SHP77 (cell line): ENCODE results near the gene FHAD1.

Experiments used
- DNase-seq, 2 experiments: peaks; one replicate each; lab custom pipeline; 2025; lab: John Stamatoyannopoulos, UW

The FHAD1 gene

GRCh38 chr1:15400627-15401026 lies 153.6 kb downstream of the FHAD1 start:
- peak in 1 of 2 experiments; percentile 17 for DNase-seq

- no peak for DNase-seq
Measured at GRCh38 chr1:15401391-15402055, 154.5 kb downstream of the FHAD1 start.

DNA sequence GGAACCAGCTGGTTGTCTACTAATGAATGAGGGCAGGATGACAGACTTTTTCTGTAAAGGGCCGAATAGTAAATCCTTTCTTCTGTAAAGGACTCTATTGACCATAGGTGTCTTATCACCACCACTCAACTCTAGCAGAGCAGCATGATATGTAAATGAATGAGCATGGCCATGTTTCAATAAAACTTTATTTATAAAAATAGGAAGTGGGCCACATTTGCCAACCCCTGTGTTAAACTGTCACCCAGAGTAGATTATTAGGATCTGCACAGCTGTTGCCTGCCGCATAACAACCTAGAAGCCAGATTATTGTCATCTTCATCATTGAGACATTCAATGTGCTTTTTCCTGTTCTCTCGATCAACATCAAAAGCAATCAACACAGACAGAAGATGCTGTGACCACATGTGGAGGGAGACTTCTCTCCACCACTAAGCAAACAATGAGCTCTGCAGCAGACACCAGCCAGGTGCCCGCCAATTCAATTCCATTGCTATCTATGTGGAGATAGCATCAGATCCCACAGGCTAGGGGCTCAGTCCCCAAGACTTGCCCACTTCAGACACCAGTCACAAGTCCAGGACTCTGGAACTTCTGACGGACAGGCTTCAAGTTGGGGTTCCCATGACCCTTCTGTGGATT lies 155.9 kb downstream of the FHAD1 start:
- DNase-seq, result no peak

DNA sequence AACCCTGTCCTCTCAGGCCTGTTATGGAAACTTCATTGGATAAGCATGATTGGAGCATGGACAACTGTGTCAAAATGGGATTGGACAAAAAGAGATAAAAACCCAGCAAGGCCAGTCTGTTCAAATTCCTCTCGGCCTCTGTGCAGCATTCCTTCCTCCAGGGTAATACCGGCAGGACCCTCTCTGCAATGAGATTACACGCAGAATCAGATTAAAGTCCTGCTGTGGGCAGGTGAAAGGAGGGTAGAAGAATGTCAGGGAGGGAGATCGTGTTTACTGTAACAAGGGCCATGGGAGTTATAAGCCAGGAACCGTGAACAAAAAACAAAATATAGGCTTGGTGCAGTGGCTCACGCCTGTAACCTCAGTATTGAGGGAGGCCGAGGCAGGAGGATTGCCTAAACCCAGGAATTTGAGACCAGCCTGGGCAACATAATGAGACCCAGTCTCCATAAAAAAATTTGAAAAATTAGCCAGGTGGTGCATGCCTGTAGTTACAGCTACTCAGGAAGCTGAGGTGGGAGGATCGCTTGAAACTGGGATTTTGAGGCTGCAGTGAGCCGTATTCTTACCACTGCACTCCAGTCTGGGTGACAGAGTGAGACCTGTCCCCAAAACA lies 157.0 kb downstream of the FHAD1 start:
- no peak for DNase-seq

DNA sequence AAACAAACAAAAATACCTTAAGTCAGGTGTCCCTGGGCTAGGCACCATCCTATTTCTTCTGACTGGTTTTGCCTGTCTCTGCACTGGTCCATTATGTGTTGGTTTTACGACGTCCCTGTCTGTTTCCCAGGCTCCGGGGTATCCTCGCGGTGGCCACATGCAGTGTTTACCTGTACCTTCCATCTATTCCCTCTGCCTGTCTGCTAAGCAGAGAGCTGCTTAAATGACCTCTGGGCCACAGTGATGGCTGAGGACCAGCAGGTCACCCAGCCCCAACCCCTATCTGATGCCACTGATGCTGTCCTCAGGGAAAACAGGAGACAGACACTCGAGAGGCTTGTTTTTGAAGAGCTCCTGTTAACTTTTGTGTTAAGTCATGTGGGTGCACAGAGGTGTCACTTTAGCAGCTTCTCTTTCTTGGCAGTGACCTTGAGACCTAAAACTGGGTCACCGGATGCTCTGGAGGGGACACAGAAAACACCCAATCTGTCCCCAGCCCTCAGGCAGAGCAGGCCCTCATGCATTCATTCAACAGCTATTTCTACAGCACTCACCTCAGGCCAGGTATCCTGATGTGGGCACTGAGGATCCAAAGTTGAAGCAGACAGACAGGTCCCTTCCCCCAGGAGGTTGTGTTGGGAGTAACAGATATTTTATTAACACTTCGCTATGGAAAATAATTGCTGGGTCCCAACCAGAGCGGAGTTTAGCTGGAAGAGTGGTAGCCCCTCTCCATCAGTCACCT lies 158.3 kb downstream of the FHAD1 start:
- no peak for DNase-seq

GRCh38 chr1:15406614-15407559 lies 159.9 kb downstream of the FHAD1 start:
- DNase-seq, result no peak

DNA sequence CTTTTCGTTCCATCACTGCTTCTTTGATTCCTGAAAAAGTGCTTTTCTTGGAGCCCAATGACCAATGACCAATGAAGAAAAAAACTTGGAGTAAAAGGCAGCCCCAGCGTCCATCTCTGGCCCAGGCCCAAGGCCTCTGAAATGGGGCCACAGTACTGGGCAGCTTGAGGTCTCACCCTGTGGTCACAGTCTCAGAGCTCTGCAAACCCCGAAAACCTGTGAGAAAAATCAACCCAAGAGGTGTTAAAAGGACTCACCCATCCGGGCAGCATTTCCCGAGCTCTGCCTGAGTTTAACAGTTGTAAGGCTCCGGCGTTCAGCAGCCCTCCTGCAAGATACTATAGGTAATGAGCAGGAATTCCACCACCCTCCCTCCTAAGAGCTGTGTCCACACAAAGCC lies 160.6 kb downstream of the FHAD1 start:
- no peak for DNase-seq

- DNase-seq, result no peak
Measured at GRCh38 chr1:15408890-15409387, 161.9 kb downstream of the FHAD1 start.

DNA sequence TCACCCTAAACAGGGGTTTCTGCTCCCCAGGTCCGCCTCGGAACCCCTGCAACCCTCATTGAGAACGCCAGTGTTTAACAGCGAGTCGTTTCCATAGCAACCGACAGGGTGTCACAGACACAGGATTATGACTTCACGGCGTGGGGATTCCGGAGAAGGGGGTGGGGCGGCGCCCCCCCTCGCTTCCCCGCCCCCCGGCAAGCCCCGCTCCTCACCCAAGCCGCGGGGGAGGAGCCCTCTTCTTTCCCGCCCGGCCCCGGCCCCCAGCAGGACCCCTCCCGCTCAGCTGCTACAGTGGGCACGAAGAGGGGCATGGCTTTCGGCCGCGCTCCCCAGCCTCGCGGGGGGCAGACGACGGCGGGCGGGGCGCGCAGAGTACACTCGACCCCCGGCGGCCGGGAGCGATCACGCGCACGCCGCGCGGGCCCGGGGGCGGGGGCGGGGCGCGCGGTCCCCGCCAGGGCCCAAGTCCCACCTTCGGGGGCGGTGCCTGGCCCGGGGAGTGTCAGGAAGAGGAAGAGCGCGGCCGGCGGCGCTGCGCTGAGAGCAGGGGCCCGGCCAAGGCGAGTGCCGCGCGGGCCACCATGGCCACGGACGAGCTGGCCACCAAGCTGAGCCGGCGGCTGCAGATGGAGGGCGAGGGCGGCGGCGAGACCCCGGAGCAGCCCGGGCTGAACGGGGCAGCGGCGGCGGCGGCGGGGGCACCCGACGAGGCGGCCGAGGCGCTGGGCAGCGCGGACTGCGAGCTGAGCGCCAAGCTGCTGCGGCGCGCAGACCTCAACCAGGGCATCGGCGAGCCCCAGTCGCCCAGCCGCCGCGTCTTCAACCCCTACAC lies 162.6 kb downstream of the FHAD1 start, which contains the start of gene EFHD2:
TSS of gene EFHD2 (plus strand) at position 501 of the 835 bp plus-strand sequence. CDS start at position 585, 84 bp downstream.
- DNase-seq, result peak; percentile 68 to 80

DNA sequence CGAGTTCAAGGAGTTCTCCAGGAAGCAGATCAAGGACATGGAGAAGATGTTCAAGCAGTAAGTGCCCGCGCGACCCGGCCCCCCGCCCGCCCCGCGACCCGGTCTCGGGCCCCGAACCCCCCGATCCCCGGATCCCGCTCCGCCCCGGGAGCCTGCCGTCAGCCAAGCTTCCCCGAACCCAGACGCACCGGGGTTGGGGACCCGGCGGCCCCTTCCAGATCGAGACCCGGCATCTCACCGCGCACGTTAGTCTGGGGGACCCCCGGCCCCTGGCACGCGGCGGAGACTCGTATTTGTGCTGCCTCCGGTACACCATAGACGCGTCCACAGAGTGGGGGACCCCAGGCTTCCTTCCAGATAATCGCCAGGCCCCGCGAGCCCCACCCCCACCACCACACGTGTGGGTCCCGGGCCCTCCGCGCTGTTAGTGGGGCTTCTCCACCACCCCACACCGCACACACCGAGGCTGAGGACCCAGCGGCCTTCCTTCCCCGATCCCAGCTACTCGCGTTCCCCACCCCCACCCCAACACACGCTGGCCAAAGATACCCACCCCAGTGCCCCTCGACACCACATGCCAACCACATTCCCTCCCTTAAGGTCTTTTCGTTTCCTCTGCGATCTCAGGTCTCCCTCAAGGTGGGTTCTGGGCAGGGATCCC lies 163.3 kb downstream of the FHAD1 start:
- DNase-seq, result no peak

DNA sequence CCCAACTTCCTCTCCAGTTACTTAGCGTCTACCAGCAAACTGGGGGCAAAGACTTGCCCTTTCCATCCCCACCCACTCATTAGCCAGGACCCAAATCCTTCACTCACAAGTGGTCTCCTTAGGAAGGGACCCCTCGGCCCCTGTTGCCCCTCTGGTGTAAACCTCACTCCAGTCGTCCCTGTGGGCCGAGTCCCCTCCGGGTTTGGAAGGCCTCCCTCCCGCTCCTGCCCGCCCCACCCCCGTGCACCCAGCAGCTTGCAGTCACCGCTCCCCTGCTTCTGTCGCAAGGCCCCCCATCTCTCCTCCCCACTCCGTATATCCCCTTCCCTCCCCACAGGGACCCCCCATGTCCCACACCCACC lies 163.8 kb downstream of the FHAD1 start:
- no peak for DNase-seq

DNA sequence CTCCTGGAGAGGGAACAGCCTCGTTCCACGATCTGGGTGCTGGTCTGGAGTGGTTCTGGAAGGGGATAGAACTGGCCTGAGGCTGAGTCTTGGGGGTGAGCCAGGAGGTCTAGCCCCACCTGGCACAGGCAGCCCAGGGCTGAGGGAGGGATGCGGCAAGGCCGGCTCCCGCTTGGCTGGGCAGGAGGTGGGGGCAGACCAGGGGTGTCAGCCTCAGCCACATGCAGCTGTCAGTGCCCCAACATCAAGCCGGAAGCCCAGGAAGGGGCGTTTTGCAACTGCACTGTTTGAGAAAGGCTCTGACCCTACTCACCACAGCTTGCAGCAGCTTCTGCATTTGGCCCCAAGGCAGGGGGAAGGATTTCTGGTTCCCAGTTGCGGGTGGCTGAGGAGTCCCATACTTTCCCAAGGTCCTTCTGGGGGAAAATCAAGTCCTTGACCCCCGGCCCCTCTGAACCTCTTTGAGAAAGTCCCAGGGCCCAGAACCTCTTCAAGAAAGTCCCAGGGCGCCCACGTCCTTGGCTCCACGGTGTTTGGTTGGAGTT lies 164.6 kb downstream of the FHAD1 start:
- DNase-seq, result no peak

DNA sequence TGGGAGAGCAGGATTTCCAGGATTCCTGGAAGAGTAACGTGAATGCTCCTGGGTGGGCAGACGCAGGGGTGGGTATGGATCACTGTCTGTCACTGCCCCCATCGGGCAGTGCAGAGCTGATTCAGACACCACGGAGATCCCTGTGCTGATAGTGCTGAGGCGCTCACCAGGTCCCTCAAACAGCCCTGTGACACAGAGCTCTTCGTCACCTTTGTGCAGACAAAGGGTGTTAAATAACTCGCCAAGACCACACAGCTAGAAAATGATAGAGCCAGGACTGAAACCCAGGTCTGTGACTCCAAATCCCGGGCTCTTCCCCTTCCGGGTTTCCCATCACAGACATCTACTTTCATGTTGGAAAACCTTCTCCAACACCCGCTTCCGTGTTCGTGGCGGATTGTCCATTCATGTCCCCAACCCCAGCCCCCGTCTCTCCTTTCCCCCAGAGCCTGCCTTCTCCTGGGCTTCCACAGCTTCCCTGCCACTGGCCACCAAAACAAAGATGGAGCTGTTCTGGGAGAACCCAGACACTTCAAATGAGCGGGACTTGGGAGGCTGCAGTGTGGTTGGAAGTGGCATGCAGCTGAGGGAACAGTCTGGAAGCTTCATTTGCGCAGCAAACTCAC lies 165.3 kb downstream of the FHAD1 start:
- no peak for DNase-seq

DNA sequence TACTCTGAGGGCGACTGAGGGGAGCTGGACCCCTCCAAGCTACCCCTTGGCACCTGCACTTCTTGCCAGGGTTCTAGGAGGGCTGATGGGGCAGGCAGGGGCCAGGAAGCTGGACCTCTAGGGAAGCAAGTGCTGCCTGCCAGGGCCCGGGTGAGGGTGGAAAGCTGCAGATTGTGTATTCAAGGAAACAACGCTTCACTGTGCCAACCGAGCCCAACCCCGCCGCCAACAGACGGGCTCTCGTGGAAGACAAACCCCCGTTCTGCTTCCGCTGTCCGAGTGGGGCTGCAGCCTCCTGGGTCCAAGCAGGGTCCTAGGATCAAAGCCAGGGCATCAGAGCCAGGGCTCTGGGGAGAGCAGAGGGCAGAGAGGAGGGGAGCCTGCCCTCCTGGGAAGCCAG lies 165.8 kb downstream of the FHAD1 start:
- DNase-seq, result no peak

DNA sequence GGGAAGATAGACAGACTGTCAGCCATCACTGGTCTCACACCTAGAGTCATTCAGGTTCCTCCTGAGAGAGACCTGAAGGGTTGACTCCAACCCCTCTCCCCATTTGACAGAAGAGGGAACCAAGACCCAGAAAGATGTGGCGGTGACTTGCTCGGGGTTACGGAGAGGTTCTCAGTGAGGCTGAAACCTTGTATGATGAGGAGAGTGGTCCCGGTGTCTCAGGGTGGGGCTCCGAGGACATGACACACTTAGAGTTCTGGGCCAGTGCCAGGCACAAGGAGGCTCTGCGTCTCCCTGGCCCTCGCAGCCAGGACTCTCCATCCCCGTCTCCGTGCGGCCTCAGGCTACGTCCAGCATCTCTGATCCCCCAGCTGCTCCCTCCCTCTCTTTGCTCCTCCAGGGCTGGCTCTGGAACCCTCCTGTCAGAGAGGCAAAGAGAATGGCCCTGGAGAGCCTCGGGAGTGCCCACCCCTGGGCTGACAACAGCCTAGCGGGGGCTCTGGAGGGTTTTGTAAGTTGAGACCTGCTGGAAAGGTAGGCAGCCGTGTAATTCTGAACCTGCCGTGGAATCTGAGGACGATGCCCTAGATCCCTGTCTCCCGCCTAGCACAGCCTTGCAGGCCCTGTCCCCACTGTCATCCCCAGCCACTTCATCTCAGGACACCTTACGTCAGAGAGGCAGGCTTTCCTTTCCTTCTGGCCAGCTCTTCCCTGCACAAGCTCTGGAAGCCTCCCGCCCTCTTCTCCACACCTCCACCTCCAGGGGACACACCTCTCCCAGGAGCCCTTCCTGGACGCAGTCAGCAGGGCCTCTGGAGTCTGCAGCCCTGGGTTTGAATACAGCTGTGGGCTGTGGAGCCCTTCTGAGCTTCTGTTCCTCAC lies 166.8 kb downstream of the FHAD1 start:
- DNase-seq, result no peak

- no peak for DNase-seq
Measured at GRCh38 chr1:15414445-15414983, 167.5 kb downstream of the FHAD1 start.

DNA sequence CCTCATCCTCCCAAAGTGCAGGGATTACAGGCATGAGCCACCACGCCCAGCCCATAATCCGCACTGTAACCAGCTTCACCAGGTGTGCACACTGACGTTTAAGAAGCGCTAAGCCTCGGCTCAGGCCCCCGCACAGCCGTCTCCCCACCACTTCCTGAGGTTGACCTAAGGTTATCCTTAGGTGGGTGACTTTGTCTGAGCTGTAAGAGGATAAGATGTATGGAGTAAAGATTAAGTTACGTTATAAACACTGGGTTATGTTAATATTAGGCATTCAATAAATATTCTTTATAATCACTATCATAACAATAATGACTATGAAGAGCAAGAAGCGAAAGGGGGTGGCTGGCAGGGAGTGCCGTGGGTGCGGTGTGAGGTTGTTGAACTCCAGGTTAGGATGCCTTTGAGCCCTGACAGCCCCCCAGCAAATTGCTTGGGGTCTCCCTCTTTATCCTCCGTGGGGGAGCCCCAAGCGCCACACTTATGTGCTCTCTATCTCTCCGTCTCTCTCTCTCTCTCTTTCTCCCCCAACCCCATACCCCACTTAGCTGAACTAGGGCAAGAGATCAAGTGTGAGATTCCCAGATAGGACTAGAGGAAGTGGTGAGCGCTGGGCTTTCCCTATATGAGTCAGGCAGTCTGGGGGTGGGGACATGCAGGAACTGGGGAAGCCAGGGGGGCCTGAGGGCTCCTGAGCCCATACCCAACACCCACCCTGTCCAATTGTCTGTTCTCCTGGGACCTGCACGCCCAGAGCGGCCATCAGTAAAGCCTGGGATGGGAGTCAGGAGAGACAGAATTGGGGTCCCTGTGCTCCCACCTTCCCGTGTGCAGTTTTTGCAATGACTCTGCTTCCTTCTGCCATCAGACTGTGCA lies 170.3 kb downstream of the FHAD1 start:
- DNase-seq, result no peak
